GM12892 (cell line): Measurements from ENCODE around the gene SCGB2B2.

Experiments used
- POLR2A ChIP-seq: IDR thresholded peaks from 2 replicates; pipeline ENCODE4 v1.6.1; 2011; ENCODE audit warnings: low read depth, low read length, control low read depth
- POLR2AphosphoS5 ChIP-seq: IDR thresholded peaks from 2 replicates; pipeline ENCODE4 v1.6.1; 2011; ENCODE audit warnings: low read depth, low read length, control low read depth
- TAF1 ChIP-seq: IDR thresholded peaks from 2 replicates; pipeline ENCODE4 v1.6.1; 2011; ENCODE audit warnings: low read depth, mild to moderate bottlenecking, control low read depth, low read length, borderline replicate concordance

- TF ChIP-seq TAF1 (no peak), POLR2AphosphoS5 (no peak), POLR2A (no peak)
Measured at GRCh38 chr19:34687348-34687747, 10.4 kb upstream of the SCGB2B2 start.
